Subcutaneous adipose tissue (tissue), 4 donors: ENCODE results near the gene CD52. TPM values are rescaled to one million over a fixed set of nuclear protein-coding genes. Genes with fewer than 3 reads are reported as not detected.

Experiments used
- total RNA-seq, 4 donors: library from RNA; depleted of rRNA; stranded (reverse); fragments of >200 nt; gene quantifications; one replicate each; pipeline ENCODE4 v1.1.0, GENCODE V29; 2016
- TF ChIP-seq, protein P1 (sequence below): fragments of 450-650 bp; IDR thresholded peaks from one replicate; pipeline ENCODE4 v1.5.1; 2016; ENCODE audit warnings: low read depth, mild to moderate bottlenecking, control low read depth, antibody characterized with exemption, moderate library complexity

CD52 gene
- total RNA-seq, 4 donors from 2014 or later = 4.7 to 719 (median 19.2) TPM

DNA sequence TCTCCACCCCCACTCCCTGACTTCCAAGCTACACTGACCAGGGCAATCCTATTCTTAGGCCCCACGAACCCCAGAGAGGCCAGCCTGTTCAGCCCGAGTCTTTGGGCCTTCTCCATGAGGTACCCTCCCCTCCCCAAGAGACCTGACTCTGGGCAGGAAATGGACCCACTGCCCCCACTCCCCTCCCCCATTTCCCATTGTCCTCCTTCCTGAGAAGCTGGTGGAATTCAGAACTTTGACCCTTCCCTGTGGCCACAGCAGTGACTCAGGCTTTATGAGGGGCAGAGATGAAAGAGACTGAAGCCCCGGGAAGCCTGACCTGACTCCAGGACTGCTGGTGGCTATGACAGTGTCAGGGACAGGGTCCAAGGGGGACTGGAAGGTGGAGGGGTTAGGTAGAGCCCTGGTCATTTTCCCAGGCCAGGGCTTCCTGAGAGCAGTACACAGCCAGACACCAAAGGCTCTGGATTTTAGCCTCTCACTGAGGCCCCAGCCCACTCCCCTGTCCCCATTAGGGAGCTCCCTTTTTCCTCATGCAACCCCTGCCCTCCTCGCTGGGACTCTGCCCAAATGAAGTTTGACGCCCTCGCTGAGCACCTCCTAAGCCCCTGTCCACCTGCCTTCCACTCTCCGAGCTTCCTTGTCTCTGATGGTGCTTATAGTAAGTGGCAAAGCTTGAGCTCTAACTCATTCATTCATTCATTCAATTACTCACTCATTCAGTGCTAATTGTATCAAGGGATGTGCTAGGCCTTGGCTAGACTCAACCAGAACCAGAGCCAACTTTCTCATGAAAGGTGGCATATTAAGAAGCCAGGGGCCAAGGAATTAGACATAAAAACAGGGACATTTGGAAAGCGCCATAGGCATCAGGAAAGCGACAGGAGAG is 33.2 kb downstream of the CD52 start:
- TF ChIP-seq, protein P1, sequence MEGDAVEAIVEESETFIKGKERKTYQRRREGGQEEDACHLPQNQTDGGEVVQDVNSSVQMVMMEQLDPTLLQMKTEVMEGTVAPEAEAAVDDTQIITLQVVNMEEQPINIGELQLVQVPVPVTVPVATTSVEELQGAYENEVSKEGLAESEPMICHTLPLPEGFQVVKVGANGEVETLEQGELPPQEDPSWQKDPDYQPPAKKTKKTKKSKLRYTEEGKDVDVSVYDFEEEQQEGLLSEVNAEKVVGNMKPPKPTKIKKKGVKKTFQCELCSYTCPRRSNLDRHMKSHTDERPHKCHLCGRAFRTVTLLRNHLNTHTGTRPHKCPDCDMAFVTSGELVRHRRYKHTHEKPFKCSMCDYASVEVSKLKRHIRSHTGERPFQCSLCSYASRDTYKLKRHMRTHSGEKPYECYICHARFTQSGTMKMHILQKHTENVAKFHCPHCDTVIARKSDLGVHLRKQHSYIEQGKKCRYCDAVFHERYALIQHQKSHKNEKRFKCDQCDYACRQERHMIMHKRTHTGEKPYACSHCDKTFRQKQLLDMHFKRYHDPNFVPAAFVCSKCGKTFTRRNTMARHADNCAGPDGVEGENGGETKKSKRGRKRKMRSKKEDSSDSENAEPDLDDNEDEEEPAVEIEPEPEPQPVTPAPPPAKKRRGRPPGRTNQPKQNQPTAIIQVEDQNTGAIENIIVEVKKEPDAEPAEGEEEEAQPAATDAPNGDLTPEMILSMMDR = no peak

DNA sequence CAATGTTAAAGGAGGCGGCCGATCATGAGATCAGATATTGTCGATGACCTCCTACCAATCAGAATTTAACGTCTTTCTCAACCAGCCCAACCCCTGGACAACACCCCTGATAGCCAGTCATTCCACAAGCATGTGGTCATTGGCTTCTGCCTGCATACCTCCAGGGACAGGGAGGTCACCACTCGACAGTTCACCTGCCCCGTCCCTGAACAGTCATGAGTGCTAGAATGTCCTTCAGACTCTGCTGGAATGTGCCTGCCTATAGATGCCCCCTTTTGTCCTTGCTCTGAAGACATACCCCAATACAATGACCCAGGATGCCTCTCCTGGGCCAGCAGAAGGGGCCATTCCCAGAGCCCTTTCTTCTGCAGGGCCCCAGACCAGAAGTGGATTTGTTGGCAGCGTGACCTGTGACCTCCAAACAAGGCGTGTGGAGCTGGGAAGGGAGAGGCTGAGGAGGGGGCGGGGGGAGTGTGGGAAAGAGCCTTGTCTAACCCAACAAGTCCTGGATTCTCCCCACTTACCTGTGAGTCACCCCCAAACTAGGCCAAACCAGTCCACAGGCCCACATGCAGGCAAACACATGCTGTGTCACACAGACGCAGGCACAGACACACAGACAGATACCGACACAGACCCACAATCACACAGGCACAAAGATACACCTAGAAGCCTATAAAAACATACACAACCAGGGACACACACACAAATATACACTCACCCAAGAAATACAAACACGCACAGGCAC is 34.0 kb downstream of the CD52 start:
- TF ChIP-seq, protein P1 = no peak

DNA sequence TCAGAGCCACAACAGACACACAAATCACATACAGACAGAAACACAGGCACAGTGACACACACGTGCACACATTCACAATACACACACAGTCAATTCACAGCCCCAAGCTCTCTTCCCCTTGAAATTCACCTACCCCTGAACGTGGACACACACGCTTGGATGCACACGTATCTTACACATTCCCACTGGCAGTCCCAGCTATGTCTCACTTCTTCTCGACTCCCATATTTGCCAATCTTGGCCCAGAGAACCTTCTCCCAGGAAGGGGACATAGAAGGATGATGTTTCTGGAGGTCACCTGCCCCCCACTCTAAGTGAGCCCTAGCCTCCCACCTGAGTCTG is 34.6 kb downstream of the CD52 start:
- TF ChIP-seq, protein P1 = no peak

DNA sequence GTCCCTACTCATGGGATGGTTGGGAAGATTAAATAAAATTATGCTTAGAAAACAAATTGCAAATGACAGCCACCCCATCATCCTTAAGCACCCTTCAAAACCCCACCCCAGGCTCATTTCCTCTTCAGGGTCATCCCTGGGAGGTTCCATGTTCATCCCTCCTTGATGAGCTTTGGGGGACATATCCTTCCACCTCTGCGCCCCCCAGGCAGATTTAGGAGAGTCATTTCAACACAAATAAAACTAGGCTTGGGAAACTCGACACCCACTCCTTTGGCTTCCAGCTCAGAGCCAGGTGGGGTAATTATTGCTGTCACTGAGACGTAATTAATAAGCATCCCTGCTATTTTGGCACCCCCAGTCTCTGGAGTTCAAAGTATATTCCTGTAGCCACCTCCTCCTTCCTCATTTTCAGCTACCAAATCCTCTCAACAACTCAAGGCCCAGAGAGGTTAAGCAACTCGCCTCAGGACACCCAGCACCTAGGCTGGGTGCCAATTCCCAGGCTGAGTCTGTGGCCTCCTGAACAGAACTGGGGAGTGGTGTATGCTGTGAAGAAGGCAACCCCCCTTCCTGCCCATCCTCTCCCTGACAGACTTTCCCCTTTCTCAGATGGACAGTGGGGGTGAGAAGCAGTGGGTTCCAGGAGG is 35.6 kb downstream of the CD52 start:
- TF ChIP-seq, protein P1 = no peak

DNA sequence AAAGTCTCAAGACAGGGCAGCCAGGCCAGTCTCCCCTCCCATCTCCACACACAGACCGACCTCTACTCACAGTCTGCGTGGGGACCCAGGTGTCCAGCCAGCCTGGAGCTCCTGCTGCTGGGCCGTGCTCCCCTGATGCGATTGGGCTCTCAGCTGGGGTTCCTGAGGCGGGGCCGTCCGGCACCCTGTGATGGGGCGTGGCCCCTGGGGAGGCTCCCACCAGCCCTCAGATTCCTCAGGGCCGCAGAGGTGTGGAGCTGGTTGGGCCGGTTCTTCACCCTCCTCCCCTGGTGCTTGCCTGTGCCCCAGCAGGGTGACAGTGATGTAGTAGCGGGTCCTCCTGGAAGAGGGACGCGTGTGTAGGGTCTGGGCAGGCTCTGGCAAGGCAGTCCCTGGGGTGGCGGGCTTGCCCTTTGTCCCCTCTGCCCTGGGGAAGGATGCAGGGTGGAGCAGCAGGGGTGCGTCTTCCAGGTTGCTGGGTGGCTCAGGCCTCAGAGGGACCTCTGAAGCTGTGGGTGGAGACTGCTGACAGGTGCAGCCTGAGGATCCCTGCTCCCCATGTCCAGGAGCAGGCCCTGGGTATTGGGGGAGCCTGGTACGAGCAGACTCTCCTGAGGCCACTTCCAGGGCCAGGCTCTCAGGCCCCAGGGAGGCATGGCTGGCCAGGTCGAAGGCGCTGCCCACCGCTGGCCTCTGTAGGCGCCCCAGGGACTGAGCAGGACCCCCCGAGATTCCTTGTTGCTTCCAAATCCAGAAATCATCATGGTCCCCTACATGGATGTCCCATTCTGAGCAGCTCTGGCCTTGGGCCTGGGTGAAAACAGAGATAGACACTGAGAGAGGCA is 36.4 kb downstream of the CD52 start, which contains the start of gene CRYBG2:
Gene CRYBG2, minus strand, starts transcription at position 155 of the 845 bp plus-strand sequence. CDS start 7,473 bp downstream, outside the sequence.
- TF ChIP-seq, protein P1 = no peak

DNA sequence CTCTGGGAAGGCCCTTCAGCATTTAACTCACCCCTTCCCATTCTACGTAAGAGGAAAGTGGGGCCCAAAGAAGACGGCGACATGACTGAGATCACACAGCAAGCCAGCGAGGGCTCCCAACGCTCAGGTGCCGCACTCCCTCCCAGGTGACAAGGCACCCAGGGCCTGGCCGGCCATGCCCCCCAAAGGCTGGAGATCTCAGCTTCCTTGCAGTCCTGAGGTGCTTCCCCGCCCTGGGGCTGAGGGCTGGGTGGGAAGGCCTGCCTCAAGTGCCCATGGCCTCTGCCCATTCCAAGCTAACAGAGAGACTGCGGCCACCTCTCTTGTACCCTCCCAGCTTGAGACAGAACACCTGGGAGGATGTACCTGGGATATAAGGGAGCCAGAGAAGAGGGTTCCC is 37.2 kb downstream of the CD52 start:
- TF ChIP-seq, protein P1 = no peak
